Measurements from ENCODE around the gene ZNF593OS. TPM values are rescaled to one million over a fixed set of nuclear protein-coding genes. Genes with fewer than 3 reads are reported as not detected.

ZNF593OS gene
- total RNA-seq, 1 experiment from 2014 or later = not detected

DNA sequence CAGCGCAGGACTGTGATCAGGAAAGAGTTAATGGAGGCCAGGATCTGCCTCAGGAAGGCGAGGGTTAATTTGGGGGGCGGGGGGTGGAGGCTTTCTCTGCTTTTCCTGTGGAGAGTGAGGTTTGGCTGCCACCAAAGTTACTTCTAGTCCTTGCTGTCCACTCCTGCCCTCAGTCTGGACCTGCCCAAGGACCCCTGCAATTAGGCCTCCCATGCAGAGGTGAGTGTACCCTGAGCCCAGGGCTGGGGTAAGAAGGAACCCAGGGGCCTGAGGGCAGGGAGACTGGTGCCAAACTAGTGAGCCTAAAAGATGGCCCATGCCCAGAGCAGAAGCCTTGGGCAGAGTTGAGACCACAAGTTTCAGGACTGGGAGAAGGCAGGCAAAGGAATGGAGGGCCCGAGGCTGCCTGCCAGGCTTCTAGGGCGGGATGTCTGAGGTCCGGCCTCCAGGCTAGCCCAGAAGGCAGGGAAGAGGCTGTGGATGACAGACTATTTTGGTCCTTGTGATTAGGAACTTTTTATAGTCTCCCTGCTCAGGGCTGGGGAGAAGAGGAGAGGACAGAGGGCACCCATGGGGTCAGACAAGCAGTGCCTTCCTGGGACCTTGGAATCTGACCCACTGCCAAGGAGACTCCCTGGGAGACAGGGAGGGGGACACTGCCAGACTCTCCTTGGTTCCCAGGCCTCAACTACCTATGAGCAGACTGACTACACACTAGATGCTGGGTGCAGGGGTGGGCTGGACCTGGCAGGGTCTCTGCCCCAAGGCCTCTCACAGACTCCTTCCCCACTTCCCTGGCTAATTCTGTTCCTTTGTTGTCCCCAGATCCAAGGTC lies 12.5 kb downstream of the ZNF593OS start, which contains the start of gene FAM110D:
Gene FAM110D (plus strand): TSS at position 172 of the 835 bp plus-strand sequence. CDS start 2,213 bp downstream, outside the sequence.
- H3K4me1 Mint-ChIP-seq = peaks cover 46 to 60% of the 10 kb centered on the region in 2 experiments
- Histone ChIP-seq H3K56ac (ENCODE audit: insufficient read length, low read depth, low read length) (no peak within 1 kb of the TSS), H4K8ac (replicated peaks; ENCODE audit: insufficient read length, low read depth, low read length) (no peak within 1 kb of the TSS), H3K27ac (ENCODE audit: insufficient read length, low read depth, low read length) (no peak within 1 kb of the TSS), H2BK120ac (ENCODE audit: low read depth, low read length, poor library complexity, severe bottlenecking) (no peak within 1 kb of the TSS), H3K9me3 (ENCODE audit: control insufficient read depth, low read depth, low read length) (no peaks in the 10 kb centered on the region), H2BK20ac (ENCODE audit: low read depth, low read length, poor library complexity, severe bottlenecking) (no peak within 1 kb of the TSS), H3T11ph (ENCODE audit: low read length) (no peak within 1 kb of the TSS), H3K14ac (ENCODE audit: insufficient read depth, low read length) (no peak within 1 kb of the TSS), H3K18ac (ENCODE audit: insufficient read length, low read depth, low read length) (no peak within 1 kb of the TSS), H3K79me1 (ENCODE audit: insufficient read depth, low read depth, low read length, poor library complexity, severe bottlenecking) (no peaks in the 10 kb centered on the region), H3K23me2 (ENCODE audit: insufficient read length, low read depth, low read length, poor library complexity, severe bottlenecking) (peaks cover 25% of the 10 kb centered on the region), H2BK5ac (ENCODE audit: insufficient read length, low read length) (no peak within 1 kb of the TSS), H4K5ac (ENCODE audit: insufficient read length, low read depth, low read length) (no peak within 1 kb of the TSS), H2AFZ (ENCODE audit: low read length) (no peak within 1 kb of the TSS), H3K4ac (ENCODE audit: low read depth, low read length) (no peak within 1 kb of the TSS), H2BK15ac (ENCODE audit: low read depth, low read length) (no peak within 1 kb of the TSS), H4K20me1 (ENCODE audit: control insufficient read depth, insufficient read depth, insufficient read length) (no peaks in the 10 kb centered on the region), H3K27me3 (ENCODE audit: insufficient read depth, low read length) (peaks cover 50% of the 10 kb centered on the region; the same call in 1 of the 2 replicates), H3K79me2 (ENCODE audit: insufficient read depth, low read length) (no peaks in the 10 kb centered on the region), H3K9ac (ENCODE audit: extremely low read depth, insufficient read length, low read length) (peak within 1 kb of the TSS; percentile 16), H4K91ac (ENCODE audit: insufficient read length, low read depth, low read length) (no peak within 1 kb of the TSS), H3K4me2 (ENCODE audit: insufficient read depth, insufficient read length, low read length) (peak within 1 kb of the TSS; percentile 8), H3K4me1 (ENCODE audit: insufficient read depth, low read length) (peaks cover 11% of the 10 kb centered on the region; the same call in 1 of the 2 replicates), H2AK5ac (ENCODE audit: insufficient read length, low read length) (no peak within 1 kb of the TSS), H2BK12ac (ENCODE audit: insufficient read length, low read depth, low read length) (no peak within 1 kb of the TSS), H3K23ac (ENCODE audit: insufficient read length, low read depth, low read length) (no peak within 1 kb of the TSS)
- H3K27ac Mint-ChIP-seq = no peak within 1 kb of the TSS
- TF ChIP-seq, protein P1, sequence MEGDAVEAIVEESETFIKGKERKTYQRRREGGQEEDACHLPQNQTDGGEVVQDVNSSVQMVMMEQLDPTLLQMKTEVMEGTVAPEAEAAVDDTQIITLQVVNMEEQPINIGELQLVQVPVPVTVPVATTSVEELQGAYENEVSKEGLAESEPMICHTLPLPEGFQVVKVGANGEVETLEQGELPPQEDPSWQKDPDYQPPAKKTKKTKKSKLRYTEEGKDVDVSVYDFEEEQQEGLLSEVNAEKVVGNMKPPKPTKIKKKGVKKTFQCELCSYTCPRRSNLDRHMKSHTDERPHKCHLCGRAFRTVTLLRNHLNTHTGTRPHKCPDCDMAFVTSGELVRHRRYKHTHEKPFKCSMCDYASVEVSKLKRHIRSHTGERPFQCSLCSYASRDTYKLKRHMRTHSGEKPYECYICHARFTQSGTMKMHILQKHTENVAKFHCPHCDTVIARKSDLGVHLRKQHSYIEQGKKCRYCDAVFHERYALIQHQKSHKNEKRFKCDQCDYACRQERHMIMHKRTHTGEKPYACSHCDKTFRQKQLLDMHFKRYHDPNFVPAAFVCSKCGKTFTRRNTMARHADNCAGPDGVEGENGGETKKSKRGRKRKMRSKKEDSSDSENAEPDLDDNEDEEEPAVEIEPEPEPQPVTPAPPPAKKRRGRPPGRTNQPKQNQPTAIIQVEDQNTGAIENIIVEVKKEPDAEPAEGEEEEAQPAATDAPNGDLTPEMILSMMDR (conservative IDR thresholded peaks at IDR 0.05) = no peak
- H3K36me3 Mint-ChIP-seq (ENCODE audit: insufficient read depth in 1 of 3, low read depth in 3 of 3) = no peaks in the 10 kb centered on the region
- WGBS (ENCODE audit: extremely low coverage, insufficient read length, low lambda C conversion rate) = no CpG with 5 or more reads among the region's 6 CpGs
- H3K4me3 Mint-ChIP-seq = peak within 1 kb of the TSS; percentile 10 to 65; a peak in 4 of 5 replicates
- H3K27me3 Mint-ChIP-seq (ENCODE audit: low read depth) = peaks cover 95% of the 10 kb centered on the region
- peaks cover 0 to 4% of the 10 kb centered on the region in 2 experiments; a peak in 1 of 5 replicates for H3K9me3 Mint-ChIP-seq
- no peak for DNase-seq

Measured in H9 (cell line).